AG04450 (cell line): ENCODE measurements around the gene VPS26B. TPM values are rescaled to one million over a fixed set of nuclear protein-coding genes. Genes with fewer than 3 reads are reported as not detected.

Experiments
- CTCF ChIA-PET: fragments of 300-600, 350-600 bp; formaldehyde crosslinking; extraction: SDS; loops from one replicate; lab custom pipeline; 2022; ENCODE audit warnings: antibody characterized with exemption, inconsistent platforms; lab: Charles Lee
- POLR2A ChIA-PET: fragments of 350-600 bp; formaldehyde crosslinking; extraction: SDS; loops from one replicate; lab custom pipeline; 2021; ENCODE audit warnings: antibody characterized with exemption, inconsistent platforms; lab: Yijun Ruan, JAX
- DNase-seq: peaks from one replicate; pipeline ENCODE4 v3.0.0-alpha.2; 2011; ENCODE audit warnings: low read depth, low spot score
- H3K27ac ChIP-seq: one replicate; pipeline ENCODE4 v1.5.1; 2012; ENCODE audit warnings: low read depth, low read length, control low read depth
- H3K27me3 ChIP-seq: one replicate; pipeline ENCODE4 v1.6.0; 2012; ENCODE audit warnings: low read length; ENCODE audit not compliant: control insufficient read depth, insufficient read depth
- H3K4me3 ChIP-seq: 2 replicates; pipeline ENCODE4 v1.5.1; 2011; ENCODE audit warnings: mild to moderate bottlenecking, low read depth, low read length, control low read depth
- H3K9me3 ChIP-seq: 2 replicates; pipeline ENCODE4 v1.5.1; 2012; ENCODE audit warnings: low read length; ENCODE audit not compliant: control insufficient read depth, insufficient read depth
- CTCF ChIP-seq: IDR thresholded peaks from 2 replicates; pipeline ENCODE4 v1.5.1; 2011; ENCODE audit warnings: low read depth, low read length, control low read depth, inconsistent platforms
- polyA plus RNA-seq: library from polyadenylated mRNA; depleted of rRNA; stranded (reverse); fragments of >200 nt; gene quantifications from 2 replicates; pipeline ENCODE4 v1.2.3, GENCODE V29; 2011

Gene VPS26B
- polyA plus RNA-seq, 1 experiment = 49.9 TPM

- no peak overlapping the region for H3K4me3 ChIP-seq
- POLR2A ChIA-PET = interaction anchor here (0.5 kb wide), 1 partner anchor 11 kb away, joined by 3 read pairs; no protein-coding TSS in a partner anchor
- CTCF ChIA-PET = no interaction called here
- no peak for TF ChIP-seq CTCF
- no peaks in the 10 kb centered on the region for H3K9me3 ChIP-seq
- DNase-seq = no peak
- no peak overlapping the region for H3K27ac ChIP-seq
- no peaks in the 10 kb centered on the region for H3K27me3 ChIP-seq
Measured at GRCh38 chr11:134237557-134237922, 13.1 kb downstream of the VPS26B start.

- H3K27ac ChIP-seq = no peak overlapping the region
- CTCF ChIA-PET = interaction anchor here (0.9 to 1.8 kb wide), 3 partner anchors 12 to 188 kb away, joined by 3 to 5 read pairs (median 3); partner anchors contain the start of gene VPS26B
Measured at GRCh38 chr11:134238956-134239355, 14.5 kb downstream of the VPS26B start.

GRCh38 chr11:134240592-134240991 lies 16.1 kb downstream of the VPS26B start:
- H3K9me3 ChIP-seq = no peaks in the 10 kb centered on the region
- DNase-seq = no peak
- H3K27ac ChIP-seq = no peak overlapping the region
- CTCF ChIA-PET = interaction anchor here (1.8 kb wide), 1 partner anchor 10 kb away, joined by 5 read pairs; no protein-coding TSS in a partner anchor
- POLR2A ChIA-PET = interaction anchor here (0.6 to 0.7 kb wide), 2 partner anchors 17 to 323 kb away, joined by 3 to 7 read pairs; partner anchors contain the start of gene NCAPD3
- H3K27me3 ChIP-seq = no peaks in the 10 kb centered on the region
- no peak for TF ChIP-seq CTCF
- no peak overlapping the region for H3K4me3 ChIP-seq

More at GRCh38 chr11:134238956-134239355, 14.5 kb downstream of the VPS26B start:
- no peak overlapping the region for H3K4me3 ChIP-seq
- no peaks in the 10 kb centered on the region for H3K9me3 ChIP-seq
- H3K27me3 ChIP-seq = no peaks in the 10 kb centered on the region
- no peak for TF ChIP-seq CTCF
- no peak for DNase-seq
- POLR2A ChIA-PET = no interaction called here

GRCh38 chr11:134242376-134242775 lies 17.9 kb downstream of the VPS26B start:
- no peak for TF ChIP-seq CTCF
- Histone ChIP-seq H3K27me3 (no peaks in the 10 kb centered on the region), H3K27ac (no peak overlapping the region), H3K9me3 (no peaks in the 10 kb centered on the region), H3K4me3 (no peak overlapping the region)
- POLR2A ChIA-PET = no interaction called here
- CTCF ChIA-PET = no interaction called here
- DNase-seq = no peak

- no peak overlapping the region for H3K4me3 ChIP-seq
- no peaks in the 10 kb centered on the region for H3K27me3 ChIP-seq
- H3K9me3 ChIP-seq = no peaks in the 10 kb centered on the region
- ChIA-PET CTCF (interaction anchor here (0.5 to 1.8 kb wide), 5 partner anchors 19 to 625 kb away, joined by 3 to 11 read pairs (median 6); partner anchors contain the start of gene VPS26B), POLR2A (no interaction called here)
- no peak for TF ChIP-seq CTCF
- no peak for DNase-seq
- H3K27ac ChIP-seq = no peak overlapping the region
Measured at GRCh38 chr11:134243913-134244312, 19.4 kb downstream of the VPS26B start.
